ENCODE data around the gene TRMT13.
A peak's percentile ranks its signal among the peaks of the same experiment; 100 is the strongest.

The TRMT13 gene, protein sequence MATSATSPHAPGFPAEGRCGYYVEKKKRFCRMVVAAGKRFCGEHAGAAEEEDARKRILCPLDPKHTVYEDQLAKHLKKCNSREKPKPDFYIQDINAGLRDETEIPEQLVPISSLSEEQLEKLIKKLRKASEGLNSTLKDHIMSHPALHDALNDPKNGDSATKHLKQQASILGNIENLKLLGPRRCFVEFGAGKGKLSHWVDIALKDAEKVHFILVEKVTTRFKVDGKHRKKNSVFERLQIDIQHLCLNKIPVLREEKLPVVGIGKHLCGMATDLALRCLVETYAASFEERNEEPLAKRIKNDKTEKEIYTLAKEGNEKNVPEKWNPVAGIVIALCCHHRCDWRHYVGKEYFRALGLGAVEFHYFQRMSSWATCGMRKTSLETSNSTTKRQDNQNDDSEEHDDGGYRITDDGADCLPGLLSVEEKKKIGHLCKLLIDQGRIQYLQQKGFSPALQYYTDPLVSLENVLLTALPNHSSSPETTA

DNA sequence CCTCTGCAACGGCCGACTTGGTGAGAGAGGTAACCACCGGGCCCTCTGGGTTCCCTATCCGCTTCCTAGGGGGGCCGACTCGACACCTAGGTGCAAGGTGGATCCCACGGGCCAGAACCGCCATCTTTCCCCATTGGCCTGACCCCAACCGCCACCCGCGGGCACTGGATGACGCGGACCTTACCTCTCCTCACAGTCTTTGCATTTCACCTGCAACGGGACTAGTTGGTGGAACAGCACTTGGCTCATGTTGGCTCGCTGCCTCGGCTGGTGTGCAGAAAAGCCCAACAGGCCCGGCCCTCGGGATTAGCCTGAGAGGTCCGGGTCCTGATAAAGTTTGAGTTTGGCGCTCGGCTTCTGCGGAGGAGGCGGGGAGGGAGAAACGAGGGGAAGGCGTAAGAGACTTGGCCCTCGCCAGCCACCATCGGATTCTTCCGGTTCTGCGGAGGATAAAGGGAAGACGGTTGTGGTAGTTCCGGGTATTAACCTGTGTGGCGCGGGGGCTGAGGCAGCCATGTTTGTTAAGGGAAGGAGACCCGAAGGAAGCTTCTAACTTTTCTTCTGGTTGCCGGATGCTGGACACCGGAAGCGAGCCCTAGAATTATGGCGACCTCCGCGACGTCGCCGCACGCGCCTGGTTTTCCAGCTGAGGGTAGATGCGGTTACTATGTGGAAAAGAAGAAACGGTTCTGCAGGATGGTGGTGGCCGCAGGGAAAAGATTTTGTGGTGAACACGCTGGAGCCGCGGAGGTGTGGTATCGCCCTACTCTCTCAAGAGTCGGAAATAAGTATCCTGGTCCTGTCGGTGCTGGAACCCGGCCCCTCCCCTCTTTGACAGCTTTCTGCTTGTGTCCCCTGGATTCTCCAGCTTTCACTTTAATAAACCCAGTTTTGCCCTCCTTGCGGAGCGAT is at the start of gene TRMT13, which contains the start of gene SASS6:
TSS of gene TRMT13 (plus strand) at position 598 of the 912 bp plus-strand sequence. CDS start at position 604, 6 bp downstream.
TSS of gene SASS6 (minus strand) at position 365 of the 912 bp plus-strand sequence. CDS start at position 249, 116 bp downstream.
- peak; percentile 83 for DNase-seq (ENCODE audit: low read depth)

DNA sequence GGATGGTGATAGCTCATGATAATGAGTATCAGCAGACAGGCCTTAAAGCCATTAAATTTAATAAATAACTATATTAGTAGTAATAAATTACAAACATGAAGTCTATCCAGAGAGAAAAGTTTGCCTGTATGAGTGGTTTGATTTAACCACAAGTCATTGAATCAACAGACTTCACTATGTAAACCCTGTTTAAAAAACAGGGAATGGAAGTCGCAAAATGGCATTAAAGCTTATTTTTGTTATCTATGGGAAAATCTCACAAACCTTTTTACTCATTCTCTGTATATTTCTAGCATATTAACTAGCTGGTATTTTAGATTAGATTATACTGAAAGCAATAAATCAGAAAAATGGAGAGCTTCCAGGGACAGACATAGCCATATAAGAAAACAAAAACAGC is 45.6 kb upstream of the TRMT13 start:
- no peak for DNase-seq (ENCODE audit: low read depth)

DNA sequence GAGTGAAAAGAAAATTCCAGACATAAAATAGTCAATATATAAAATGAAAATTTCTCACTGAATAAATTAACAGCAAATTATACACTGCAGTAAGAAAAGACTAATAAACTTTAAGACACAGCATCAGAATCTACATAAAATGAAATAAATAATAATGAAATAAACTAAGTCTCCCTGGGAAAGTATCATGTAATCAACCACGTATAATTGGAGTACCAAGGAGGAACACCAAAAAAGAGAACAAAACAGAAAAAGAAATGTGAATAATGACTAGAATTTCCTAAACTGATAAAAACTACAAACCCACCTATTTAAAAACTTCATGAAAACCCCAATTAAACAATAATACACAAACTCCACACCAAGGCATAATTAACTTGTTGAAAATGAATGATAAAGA is 43.9 kb upstream of the TRMT13 start:
- no peak for DNase-seq (ENCODE audit: low read depth)

DNA sequence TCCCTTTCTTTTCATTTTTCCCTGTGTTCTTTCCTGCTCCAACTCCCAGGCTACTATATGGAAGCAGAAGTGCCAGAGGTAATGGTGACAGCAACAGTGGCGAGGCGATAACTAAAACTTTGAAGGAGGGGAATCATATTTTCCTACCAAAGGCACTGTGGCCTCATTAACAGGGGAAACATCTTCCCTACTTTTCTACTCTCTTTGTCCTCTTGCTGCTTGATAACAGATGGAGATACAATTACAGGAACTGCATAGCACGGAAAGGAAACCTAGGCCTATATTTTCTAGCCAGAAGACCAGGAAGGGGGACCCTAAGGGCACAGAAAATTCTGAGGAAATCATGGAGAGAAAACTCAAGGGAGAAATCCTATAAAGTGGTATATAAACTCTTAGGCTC is 42.5 kb upstream of the TRMT13 start:
- DNase-seq (ENCODE audit: low read depth) = no peak

DNA sequence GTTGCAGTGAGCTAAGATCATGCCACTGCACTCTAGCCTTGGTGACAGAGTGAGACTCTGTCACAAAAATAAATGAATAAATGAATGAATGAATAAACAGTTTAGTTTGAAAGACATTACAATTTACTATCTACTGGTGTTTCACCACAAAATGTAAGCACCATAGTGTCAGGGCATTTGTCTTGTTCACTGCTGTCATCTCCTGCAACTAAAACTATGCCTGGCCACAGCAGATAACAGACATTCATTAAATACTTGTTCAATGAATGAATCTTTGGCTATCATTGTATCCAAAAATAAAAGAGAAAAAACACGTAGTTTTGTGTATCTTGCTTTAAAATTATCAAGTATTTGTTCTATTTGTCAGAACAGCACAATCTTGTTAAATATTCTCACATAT is 32.8 kb upstream of the TRMT13 start:
- DNase-seq (ENCODE audit: low read depth) = no peak

DNA sequence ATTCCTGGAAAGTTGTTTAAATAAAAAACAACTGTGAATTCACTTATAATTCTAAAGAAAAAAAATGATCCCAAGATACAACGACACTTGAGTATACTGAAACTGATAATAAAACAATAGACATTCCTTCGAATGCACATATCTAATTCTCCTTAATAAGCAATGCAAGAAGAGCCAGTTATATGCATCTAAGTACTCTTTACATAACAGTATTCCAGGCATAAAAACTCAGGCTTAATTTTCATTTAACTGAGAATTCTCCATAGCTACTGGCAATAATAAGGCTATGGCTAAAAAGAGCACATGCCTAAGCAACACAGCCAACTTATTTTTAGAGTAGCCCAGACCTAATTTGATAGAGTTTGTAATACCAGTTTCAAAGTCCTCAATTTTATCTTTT is 31.4 kb upstream of the TRMT13 start:
- no peak for DNase-seq (ENCODE audit: low read depth)

DNA sequence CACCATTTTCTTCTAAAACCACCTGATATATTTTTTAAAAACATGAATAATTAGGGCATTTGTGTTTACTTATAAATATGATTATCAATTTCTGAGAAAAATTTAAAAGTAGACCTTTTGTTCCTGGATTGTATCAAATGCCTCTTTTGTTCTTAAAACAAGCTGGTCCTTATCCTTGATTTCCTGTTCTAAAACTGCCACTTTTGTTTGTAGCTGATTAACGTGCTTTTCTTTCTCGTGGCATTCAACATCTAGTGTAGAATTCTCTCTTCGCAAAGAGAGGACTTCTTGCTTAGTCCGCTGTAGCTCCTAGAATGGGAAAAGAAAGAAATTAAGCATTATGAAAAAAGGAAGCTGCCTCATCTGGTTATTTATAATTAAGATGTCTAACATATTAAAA is 25.3 kb upstream of the TRMT13 start:
- DNase-seq (ENCODE audit: low read depth) = no peak

DNA sequence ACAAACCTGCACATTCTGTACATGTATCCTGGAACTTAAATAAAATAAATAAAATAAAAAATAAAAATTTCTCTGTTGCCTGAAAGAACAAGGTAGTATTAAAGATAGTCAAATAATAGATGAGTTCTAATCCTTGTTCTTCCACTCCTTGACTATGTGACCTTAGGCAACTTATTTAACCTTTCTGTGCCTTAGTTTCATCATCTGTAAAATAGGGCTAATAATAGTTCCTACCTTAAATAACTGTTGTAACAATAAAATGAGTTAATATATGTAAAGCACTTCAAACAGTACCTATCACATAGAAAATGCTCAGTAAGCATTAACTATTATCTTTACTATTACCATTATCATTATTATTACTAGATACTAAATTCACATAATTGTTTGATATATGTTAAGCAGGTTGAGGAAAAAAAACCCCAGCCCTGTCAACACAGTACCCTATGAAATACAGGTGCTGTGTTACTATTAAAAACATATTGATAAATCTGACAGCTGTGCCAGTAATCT is 23.4 kb upstream of the TRMT13 start:
- no peak for DNase-seq (ENCODE audit: low read depth)

DNA sequence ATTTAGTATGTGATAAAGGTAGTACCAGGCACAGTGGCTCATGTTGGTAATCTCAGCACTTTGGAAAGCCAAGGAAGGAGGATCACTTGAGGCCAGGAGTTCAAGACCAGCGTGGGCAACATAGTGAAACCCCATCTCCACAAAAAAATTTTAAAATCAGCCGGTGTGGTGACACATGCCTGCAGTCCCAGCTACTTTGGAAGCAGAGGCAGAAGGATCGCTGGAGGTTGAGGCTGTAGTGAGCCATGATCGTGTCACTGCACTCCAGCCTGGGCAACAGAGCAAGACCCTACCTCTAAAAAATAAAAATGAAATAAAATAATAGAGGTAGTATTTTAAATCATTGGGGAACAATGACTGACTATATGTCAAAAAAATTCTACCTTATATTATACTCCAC is 17.4 kb upstream of the TRMT13 start:
- no peak for DNase-seq (ENCODE audit: low read depth)

DNA sequence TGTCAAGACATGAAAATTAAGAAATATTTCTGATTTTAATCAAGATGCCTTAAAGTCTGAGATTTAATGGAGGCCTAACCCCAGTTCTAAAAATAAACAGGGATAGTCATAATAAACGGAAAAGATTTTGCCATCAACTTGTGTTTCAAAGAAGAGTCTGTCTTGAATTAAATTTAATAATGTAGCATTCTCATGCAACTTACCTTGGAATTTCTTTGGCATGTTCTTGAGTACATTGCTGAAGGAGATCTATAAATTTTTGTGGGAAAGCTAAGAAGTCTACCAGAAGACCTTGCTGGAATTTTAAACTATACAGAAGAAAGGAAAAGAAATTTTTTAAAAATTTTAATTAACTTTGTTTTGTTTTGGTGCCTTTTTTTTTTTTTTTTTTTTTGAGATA is 10.8 kb upstream of the TRMT13 start:
- no peak for DNase-seq (ENCODE audit: low read depth)

DNA sequence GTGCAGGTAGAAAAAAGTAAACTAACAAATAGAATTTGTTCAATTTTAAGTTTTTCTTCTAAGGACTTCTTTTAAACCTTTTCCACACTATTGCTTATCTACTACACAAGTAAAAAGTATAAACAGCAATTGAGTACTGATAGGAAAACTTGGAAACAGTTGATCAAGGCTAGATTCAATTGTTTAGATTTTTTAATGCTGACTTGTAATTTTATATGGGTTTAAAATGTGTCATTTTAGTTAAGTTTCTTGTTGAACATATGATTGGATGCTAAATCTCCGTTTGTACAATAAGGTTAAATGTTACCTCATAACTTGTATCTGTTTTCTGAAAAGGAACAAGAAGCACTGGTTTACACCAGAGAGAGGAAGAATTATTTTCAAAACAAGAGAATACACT is 5.7 kb upstream of the TRMT13 start:
- DNase-seq (ENCODE audit: low read depth) = no peak

DNA sequence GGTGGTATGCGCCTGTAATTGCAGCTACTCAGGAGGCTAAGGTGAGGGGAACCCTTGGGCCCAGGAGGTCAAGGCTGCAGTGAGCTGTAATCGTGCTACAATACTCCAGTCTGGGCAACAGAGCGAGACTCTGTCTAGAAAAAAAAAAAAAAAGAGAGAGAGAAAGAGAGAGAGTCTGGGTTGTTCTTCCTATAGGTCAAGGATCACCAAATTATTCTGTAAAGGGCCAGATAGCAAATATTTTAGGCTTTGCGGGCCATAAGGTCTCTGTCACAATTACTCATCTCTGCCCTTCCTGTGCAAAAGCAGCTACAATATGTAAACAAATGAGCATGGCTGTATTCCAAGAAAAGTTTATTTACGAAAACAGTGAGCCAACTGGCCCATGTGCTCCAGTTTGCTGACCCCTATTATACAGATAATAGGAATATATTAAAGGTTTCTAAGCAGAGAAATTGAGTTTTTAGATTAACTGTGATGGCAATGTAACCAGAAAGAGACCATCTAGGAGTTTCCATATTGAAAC is 2.3 kb upstream of the TRMT13 start:
- no peak for DNase-seq (ENCODE audit: low read depth)

DNA sequence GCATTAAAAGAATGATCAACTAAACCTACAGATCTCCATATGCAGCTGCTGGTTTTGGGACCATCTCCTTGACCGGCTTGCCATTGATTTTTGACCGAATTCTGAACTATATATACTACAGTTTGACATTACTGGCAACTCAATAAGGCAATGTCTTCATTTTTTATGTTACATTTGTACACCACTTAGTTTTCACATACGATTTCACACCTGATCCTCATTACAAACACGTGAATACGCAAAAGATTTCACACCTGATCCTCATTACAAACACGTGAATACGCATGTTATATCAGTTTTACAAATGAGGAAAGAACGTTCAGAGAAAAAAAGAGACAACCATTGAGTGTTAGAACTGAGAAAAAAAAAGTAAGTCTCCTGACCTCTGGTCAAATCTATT is 1.3 kb upstream of the TRMT13 start:
- DNase-seq (ENCODE audit: low read depth) = no peak

DNA sequence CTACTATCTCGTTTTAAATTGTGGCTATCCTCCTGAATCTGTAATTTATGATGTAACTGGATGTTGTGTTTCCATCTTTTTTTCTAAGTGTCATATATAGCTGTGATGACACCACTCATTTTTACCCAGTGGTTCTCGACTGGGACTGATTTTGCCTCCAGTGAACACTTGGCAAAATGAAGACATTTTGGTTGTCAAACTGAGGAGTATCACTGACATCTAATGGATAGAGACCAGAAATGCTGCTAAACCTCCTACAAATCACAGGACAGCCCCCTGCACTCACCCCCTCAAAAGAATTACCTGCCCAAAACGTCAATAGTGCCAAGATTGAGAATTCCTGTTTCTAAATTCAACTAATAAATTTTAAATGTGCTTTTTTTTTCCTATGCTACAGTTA is 1.9 kb downstream of the TRMT13 start:
- DNase-seq (ENCODE audit: low read depth) = no peak

DNA sequence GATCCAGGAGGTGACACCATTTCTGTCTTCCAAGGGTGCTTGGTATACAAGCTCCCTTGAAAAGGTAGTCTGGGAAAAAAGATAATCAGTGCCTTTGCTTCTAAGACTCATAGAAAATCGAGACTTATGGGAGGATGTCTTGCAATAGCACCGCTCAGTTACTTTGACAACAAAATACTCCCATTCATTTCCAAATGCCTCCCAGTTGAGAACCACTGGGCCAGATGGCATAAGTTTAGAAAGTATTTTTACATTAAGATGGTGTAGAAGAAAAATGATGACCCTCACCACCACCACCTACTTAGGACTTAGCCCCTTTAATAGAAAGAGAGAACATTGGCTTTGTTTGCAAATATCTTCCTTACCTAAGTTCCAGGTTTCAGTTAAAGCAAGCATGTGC is 4.6 kb downstream of the TRMT13 start:
- no peak for DNase-seq (ENCODE audit: low read depth)

DNA sequence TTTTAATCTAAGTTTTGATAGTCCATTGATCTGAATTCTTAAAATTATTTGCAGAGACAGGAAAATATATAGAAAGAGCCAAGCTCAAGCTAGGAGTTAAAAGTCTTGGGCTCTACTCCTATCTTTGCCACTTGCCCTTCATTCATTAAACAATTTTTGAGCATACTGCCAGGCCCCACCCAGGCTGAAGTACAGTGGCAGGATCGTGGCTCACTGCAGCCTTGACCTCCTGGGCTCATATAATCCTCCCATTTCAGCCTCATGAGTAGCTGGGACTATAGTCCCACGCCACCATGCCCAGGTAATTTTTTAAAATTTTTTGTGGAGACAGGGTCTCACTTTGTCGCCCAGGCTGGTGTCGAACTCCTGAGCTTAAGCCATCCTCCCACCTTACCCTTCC is 8.2 kb downstream of the TRMT13 start:
- no peak for DNase-seq (ENCODE audit: low read depth)

DNA sequence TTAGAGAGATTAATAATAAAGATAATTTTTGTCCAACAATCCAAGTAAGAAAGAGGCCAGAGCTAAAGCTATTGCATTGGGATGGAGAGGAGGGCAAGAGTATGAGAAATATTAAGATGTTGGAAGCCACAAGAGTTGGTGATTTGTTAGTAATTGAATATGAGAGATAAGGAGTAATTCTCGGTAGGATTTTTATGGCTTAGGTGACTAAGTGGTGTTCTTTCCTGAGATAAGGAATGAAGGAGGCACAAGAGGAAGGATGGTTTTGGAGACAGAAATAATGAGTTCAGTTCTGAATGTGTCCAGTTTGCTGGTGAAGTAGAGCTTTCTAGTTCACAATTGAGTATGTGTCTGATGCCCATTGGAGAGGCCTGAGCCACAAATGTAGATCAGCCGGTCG is 9.4 kb downstream of the TRMT13 start:
- no peak for DNase-seq (ENCODE audit: low read depth)

DNA sequence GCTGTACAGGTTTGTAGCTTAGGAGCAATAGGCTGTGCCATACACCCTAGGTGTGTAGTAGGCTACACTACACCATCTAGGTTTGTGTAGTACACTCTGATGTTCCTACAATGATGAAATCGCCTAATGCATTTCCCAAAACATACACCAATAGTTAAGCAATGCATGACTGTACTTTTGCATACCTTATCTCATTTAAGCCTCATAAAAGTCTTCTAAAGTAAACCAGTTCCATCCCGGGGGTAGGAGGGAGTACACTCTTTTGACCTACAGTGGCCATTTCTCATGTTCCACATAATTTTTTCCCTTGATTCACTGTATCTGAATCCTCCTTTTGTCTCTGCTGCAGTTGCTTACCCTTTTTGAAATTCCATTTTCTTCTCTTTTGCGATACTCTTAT is 12.2 kb downstream of the TRMT13 start:
- DNase-seq (ENCODE audit: low read depth) = no peak

DNA sequence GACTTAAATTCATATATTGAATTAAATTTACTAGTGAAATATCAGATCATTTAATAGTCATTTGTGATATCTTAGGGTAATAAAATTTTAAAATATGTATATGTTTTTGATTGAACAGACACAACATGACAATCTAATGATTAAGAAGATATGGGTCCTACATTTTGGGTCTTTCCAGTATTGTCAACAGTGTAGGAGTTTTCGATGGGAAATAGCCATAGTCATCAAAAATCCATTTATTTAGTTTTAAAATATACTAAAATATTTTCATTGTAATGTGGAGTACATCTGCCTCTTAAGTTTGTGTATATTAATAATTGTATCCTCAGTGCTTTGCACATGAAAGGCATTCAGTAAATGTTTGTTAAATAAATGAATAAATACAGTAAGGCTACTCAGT is 14.0 kb downstream of the TRMT13 start:
- DNase-seq (ENCODE audit: low read depth) = no peak

DNA sequence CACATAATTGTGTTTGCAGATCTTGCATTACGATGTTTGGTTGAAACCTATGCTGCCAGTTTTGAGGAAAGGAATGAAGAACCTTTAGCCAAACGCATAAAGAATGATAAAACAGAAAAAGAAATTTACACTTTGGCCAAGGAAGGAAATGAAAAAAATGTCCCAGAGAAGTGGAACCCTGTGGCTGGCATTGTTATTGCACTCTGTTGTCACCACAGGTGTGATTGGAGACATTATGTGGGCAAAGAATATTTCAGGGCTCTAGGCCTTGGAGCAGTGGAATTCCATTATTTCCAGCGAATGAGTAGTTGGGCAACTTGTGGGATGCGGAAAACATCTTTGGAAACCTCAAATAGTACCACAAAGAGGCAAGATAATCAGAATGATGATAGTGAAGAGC is 14.9 kb downstream of the TRMT13 start:
- DNase-seq (ENCODE audit: low read depth) = no peak

DNA sequence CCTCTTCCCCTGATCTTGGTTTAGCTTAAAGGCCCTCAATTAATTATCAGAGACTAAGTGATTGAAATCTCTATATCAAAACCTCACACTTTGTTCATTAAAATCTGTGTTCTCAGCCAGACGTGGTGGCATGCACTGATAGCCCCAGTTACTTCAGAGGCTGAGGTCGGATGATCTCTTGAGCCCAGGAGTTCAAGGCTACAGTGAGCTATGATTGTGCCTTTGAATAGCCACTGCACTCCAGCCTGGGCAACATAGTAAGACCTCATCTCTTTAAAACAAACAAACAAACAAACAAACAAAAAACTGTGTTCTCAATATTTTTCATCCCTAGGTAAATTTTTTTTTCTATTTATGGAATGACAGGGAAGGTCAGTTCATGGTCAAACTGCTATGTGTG is 18.7 kb downstream of the TRMT13 start:
- no peak for DNase-seq (ENCODE audit: low read depth)

DNA sequence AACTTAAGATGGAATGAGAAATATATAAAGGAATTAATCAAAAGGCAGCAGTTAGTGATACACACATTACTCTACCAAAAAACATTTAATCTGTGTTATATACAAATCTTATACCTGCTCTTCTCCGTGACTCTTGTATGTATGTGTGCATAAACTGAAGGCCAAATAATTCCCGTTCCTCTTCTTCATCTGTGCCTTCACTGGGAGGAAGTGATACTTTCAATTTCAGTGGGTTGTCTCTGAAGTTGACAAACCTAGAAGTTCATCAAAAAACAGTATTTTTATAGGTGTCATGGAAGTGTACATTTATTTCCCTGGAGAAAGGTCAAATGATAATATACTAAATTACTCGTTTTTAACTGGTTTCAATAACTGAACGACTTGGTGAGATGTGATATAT is 19.3 kb downstream of the TRMT13 start:
- no peak for DNase-seq (ENCODE audit: low read depth)

DNA sequence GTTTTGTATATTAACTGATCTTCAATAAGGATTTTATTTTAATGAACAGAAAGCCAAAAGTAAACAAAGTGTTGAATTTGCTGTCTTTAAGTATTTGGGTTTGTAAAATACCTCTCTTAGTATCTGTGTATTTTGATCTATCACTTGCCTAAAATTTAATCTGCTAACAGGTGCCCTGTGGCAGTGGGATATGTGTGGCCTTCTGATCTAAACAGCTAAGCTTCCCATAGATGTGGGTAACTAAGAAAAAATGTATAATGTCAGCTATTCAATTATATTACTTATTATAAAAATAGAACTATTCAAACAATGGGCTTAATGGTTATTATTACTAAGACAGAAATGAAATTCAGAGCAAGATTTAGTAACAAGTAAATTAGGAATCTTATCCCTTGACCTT is 29.9 kb downstream of the TRMT13 start:
- DNase-seq (ENCODE audit: low read depth) = no peak

Data from stimulated activated CD8-positive, alpha-beta memory T cell treated with anti-CD3 and anti-CD28 coated beads, Interleukin-15, amount 100 ng/mL, for 1 hour (primary cell).